HG03378 (cell line): ENCODE measurements around the gene EXOC6B.

ENCODE experiments used
- ATAC-seq: cut with Tn5 transposase; IDR thresholded peaks from one replicate; pipeline ENCODE4 v1.9.1; 2021; ENCODE audit warnings: mild to moderate bottlenecking, moderate library complexity; ENCODE audit not compliant: unreplicated experiment

EXOC6B gene

GRCh38 chr2:72744049-72744448 is 81.8 kb downstream of the EXOC6B start:
- no peak for ATAC-seq

GRCh38 chr2:72743481-72743880 is 82.4 kb downstream of the EXOC6B start:
- no peak for ATAC-seq

- ATAC-seq, result no peak
Observed at GRCh38 chr2:72738096-72738495, 87.7 kb downstream of the EXOC6B start.

GRCh38 chr2:72734432-72734831 is 91.4 kb downstream of the EXOC6B start:
- no peak for ATAC-seq

- ATAC-seq, result no peak
Observed at GRCh38 chr2:72731116-72731515, 94.7 kb downstream of the EXOC6B start.

- no peak for ATAC-seq
Observed at GRCh38 chr2:72727356-72727755, 98.5 kb downstream of the EXOC6B start.

GRCh38 chr2:72723769-72724370 is 102.0 kb downstream of the EXOC6B start:
- ATAC-seq, result no peak

- no peak for ATAC-seq
Observed at GRCh38 chr2:72722492-72723070, 103.3 kb downstream of the EXOC6B start.

- ATAC-seq, result no peak
Observed at GRCh38 chr2:72719416-72719815, 106.4 kb downstream of the EXOC6B start.

GRCh38 chr2:72718876-72719275 is 107.0 kb downstream of the EXOC6B start:
- ATAC-seq, result no peak

GRCh38 chr2:72716601-72717000 is 109.2 kb downstream of the EXOC6B start:
- ATAC-seq, result no peak

GRCh38 chr2:72713857-72714256 is 112.0 kb downstream of the EXOC6B start:
- ATAC-seq, result no peak

GRCh38 chr2:72712977-72713376 is 112.9 kb downstream of the EXOC6B start:
- ATAC-seq, result no peak

- ATAC-seq, result no peak
Observed at GRCh38 chr2:72712304-72712703, 113.5 kb downstream of the EXOC6B start.

- no peak for ATAC-seq
Observed at GRCh38 chr2:72710418-72711152, 115.2 kb downstream of the EXOC6B start.

- ATAC-seq, result no peak
Observed at GRCh38 chr2:72708236-72708635, 117.6 kb downstream of the EXOC6B start.

GRCh38 chr2:72698300-72698699 is 127.5 kb downstream of the EXOC6B start:
- no peak for ATAC-seq

GRCh38 chr2:72696559-72696958 is 129.3 kb downstream of the EXOC6B start:
- no peak for ATAC-seq

- no peak for ATAC-seq
Observed at GRCh38 chr2:72695676-72696075, 130.2 kb downstream of the EXOC6B start.

- no peak for ATAC-seq
Observed at GRCh38 chr2:72694715-72695496, 130.9 kb downstream of the EXOC6B start.

- no peak for ATAC-seq
Observed at GRCh38 chr2:72689579-72690195, 136.1 kb downstream of the EXOC6B start.
